SK-N-MC (cell line): ENCODE data around the gene RMDN3.

ENCODE experiments used
- FOXP2 ChIP-seq: optimal IDR thresholded peaks from 2 replicates; pipeline ENCODE3; 2011; ENCODE audit warnings: mild to moderate bottlenecking, moderate library complexity; ENCODE audit not compliant: insufficient read depth; ENCODE audit errors: extremely low read length, control extremely low read depth
- POLR2AphosphoS5 ChIP-seq: IDR thresholded peaks from 2 replicates; pipeline ENCODE4 v1.6.1; 2012; ENCODE audit warnings: mild to moderate bottlenecking, low read depth, low read length, borderline replicate concordance

DNA sequence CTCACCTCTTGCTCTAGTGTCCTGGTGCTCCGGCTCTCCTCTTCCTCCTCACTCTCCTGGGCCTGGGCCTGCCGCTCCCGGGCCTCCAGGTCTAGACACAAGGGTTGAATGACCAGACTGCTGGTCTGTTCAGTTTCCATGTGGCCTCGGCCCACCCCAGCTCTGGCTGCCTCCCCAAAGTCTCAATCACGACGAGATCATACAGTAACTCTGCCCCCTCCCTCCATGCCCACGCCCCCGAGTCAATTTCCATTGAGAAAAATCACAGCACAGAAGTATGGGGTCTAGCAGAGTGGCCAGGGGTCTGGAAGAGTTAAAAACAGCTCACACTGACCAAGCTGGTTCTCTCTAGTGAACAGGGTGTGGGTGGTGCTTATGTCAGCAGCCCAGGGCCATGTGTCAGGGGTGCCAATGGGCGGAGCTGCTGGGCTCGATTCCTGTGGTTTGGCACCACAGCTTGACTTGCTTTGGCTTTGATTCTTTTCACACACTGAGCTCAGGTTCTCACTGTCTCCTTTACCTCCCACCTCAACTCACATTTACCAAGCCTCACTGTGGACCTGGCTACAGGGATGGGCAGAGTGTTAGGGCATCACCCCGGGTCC lies 21.6 kb upstream of the RMDN3 start:
- TF ChIP-seq POLR2AphosphoS5 = no peak
- no peak for TF ChIP-seq FOXP2
